Lower lobe of right lung (tissue), 2 donors: ENCODE data around the gene IL1A. TPM values are rescaled to one million over a fixed set of nuclear protein-coding genes. Genes with fewer than 3 reads are reported as not detected.

Experiments
- ATAC-seq, 2 donors: fragments of 200-7000 bp; cut with Tn5 transposase; one replicate each; pipeline ENCODE4 v1.9.1; 2020 to 2022; ENCODE audit warnings: mild to moderate bottlenecking in 2 of 2, moderate library complexity in 2 of 2
- DNase-seq: peaks from one replicate; pipeline ENCODE4 v3.0.0-alpha.2; 2020
- H3K27ac ChIP-seq: fragments of 200-600 bp; one replicate; pipeline ENCODE4 v1.8.0; 2022
- H3K27me3 ChIP-seq: fragments of 200-600 bp; one replicate; pipeline ENCODE4 v1.8.0; 2022; ENCODE audit warnings: low read depth
- H3K36me3 ChIP-seq: fragments of 200-600 bp; one replicate; pipeline ENCODE4 v1.8.0; 2022; ENCODE audit warnings: mild to moderate bottlenecking
- H3K4me1 ChIP-seq: fragments of 200-600 bp; one replicate; pipeline ENCODE4 v1.8.0; 2022
- H3K4me3 ChIP-seq: fragments of 200-600 bp; one replicate; pipeline ENCODE4 v1.8.0; 2022; ENCODE audit warnings: mild to moderate bottlenecking
- H3K9me3 ChIP-seq: fragments of 200-600 bp; one replicate; pipeline ENCODE4 v1.8.0; 2022
- intact Hi-C: fragments of 100-400 bp; cut with DNase I; formaldehyde crosslinking; loops from one replicate; pipeline ENCODE4 v1.11.0; 2022
- total RNA-seq: library from RNA; stranded (reverse); fragmentation: NEBNext Ultra II Directional; extraction: Animal tissue kit (Norgen Biotek cat#: 25700); gene quantifications from one replicate; pipeline ENCODE4 v1.2.1, GENCODE V29; 2021
- TF ChIP-seq, protein P1 (sequence below): fragments of 200-600 bp; IDR thresholded peaks from one replicate; pipeline ENCODE4 v1.8.0; 2022; ENCODE audit warnings: antibody characterized with exemption, mild to moderate bottlenecking
- donor health status: DM: no; HTN: yes; CAD: no; lungs with severe emphysema.

Gene IL1A
- total RNA-seq, 1 donor from 2014 or later: 2.1 TPM

DNA sequence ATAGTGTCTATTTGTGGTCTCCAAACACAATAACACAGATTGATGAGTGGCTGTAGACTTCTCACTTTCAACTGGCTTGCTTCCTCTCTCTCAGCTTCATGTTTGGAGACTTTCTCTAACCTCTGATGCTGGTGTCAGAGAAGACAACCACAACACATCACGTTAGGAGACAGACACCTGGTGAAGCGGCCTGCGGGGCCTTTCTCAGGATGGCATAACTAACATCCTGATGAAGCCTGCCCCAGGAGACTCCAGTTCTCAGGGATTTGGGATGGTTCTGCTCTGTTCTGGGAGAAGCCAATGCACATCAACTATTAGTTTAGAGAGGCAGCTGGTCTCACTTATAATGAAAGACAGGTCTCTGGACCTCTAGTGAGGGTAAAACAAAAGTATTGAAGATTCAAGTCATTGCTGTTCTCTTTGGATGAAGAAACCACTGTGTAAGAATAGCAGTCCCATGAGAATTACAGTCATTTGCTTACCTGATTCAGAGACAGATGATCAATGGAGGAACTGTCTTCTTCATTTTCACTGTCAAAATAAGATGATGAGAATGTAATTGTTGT lies 2.0 kb downstream of the IL1A start:
- Histone ChIP-seq H3K27ac (no peak overlapping the region), H3K9me3 (no peaks in the 10 kb centered on the region), H3K27me3 (no peaks in the 10 kb centered on the region), H3K36me3 (no peaks in the 10 kb centered on the region), H3K4me3 (no peak overlapping the region), H3K4me1 (peaks cover 4% of the 10 kb centered on the region)
- DNase-seq: no peak
- intact Hi-C loops: no loop called here
- ATAC-seq: no peak
- TF ChIP-seq, protein P1, sequence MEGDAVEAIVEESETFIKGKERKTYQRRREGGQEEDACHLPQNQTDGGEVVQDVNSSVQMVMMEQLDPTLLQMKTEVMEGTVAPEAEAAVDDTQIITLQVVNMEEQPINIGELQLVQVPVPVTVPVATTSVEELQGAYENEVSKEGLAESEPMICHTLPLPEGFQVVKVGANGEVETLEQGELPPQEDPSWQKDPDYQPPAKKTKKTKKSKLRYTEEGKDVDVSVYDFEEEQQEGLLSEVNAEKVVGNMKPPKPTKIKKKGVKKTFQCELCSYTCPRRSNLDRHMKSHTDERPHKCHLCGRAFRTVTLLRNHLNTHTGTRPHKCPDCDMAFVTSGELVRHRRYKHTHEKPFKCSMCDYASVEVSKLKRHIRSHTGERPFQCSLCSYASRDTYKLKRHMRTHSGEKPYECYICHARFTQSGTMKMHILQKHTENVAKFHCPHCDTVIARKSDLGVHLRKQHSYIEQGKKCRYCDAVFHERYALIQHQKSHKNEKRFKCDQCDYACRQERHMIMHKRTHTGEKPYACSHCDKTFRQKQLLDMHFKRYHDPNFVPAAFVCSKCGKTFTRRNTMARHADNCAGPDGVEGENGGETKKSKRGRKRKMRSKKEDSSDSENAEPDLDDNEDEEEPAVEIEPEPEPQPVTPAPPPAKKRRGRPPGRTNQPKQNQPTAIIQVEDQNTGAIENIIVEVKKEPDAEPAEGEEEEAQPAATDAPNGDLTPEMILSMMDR: no peak

DNA sequence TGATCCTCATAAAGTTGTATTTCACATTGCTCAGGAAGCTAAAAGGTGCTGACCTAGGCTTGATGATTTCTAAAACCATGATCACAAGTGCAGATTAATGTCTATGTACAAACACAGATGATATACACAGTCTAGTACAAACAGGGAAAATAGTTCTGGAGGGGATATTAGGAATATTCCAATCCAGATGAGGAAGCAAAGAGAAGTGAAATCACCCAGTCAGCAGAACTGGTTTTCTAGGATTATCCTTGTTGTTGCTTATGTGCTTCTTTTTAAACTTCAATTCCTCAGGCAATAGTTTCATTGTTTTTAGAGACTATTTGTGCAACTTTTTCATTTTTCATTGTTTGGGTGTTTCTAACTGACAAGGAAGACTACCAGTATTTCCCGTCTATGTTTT lies 4.7 kb downstream of the IL1A start:
- no peak overlapping the region for H3K27ac ChIP-seq
- H3K27me3 ChIP-seq: no peaks in the 10 kb centered on the region
- TF ChIP-seq, protein P1: no peak
- H3K9me3 ChIP-seq: no peaks in the 10 kb centered on the region
- H3K36me3 ChIP-seq: no peaks in the 10 kb centered on the region
- H3K4me3 ChIP-seq: no peak overlapping the region
- peaks cover 4% of the 10 kb centered on the region for H3K4me1 ChIP-seq
- DNase-seq (no peak), ATAC-seq (no peak)
- intact Hi-C loops: no loop called here

DNA sequence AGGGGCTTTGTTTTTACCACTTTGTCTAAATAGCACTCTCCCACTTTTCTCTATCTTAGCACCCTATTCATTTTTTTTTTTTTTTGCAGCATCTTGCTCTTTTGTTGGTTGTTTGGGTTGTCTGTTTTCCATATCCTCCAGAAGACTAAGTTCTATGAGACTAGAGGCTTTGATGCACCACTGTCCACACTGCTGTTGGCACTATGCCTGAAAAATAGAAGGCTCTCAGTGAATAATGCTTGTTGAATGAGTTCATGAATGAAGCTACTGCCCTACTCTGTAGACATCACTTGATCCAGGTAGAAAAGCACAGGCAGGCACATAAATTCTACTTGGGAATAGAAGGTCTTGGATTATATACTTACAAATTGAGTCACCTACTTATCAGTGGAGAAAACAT lies 7.3 kb downstream of the IL1A start:
- no peak overlapping the region for H3K4me3 ChIP-seq
- no peaks in the 10 kb centered on the region for H3K4me1 ChIP-seq
- TF ChIP-seq, protein P1: no peak
- no peaks in the 10 kb centered on the region for H3K9me3 ChIP-seq
- H3K27ac ChIP-seq: no peak overlapping the region
- H3K36me3 ChIP-seq: no peaks in the 10 kb centered on the region
- no peak for ATAC-seq
- intact Hi-C loops: no loop called here
- no peaks in the 10 kb centered on the region for H3K27me3 ChIP-seq
- DNase-seq: no peak

DNA sequence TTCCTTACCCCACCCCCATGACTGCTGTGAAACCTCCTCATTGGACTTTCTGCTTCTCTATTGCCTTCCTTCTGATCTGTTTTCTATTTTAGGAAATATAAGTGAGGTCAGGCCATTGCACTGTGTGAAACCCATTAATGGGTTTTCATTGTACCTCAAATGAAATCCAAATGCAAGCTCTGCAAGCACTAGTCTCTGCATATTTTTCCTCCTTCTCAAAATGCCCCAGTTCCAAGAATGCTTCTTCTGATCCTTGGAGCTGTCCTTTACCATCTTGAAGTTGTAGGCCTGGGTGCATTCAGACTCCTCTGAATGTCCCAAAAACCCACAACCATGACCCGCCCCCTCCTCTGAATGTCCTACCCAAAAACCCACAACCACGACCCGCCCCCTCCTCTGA lies 8.2 kb downstream of the IL1A start:
- intact Hi-C loops: no loop called here
- H3K36me3 ChIP-seq: no peaks in the 10 kb centered on the region
- H3K27ac ChIP-seq: no peak overlapping the region
- no peak for ATAC-seq
- TF ChIP-seq, protein P1: no peak
- H3K4me3 ChIP-seq: no peak overlapping the region
- no peaks in the 10 kb centered on the region for H3K9me3 ChIP-seq
- H3K27me3 ChIP-seq: no peaks in the 10 kb centered on the region
- no peak for DNase-seq
- H3K4me1 ChIP-seq: no peaks in the 10 kb centered on the region

DNA sequence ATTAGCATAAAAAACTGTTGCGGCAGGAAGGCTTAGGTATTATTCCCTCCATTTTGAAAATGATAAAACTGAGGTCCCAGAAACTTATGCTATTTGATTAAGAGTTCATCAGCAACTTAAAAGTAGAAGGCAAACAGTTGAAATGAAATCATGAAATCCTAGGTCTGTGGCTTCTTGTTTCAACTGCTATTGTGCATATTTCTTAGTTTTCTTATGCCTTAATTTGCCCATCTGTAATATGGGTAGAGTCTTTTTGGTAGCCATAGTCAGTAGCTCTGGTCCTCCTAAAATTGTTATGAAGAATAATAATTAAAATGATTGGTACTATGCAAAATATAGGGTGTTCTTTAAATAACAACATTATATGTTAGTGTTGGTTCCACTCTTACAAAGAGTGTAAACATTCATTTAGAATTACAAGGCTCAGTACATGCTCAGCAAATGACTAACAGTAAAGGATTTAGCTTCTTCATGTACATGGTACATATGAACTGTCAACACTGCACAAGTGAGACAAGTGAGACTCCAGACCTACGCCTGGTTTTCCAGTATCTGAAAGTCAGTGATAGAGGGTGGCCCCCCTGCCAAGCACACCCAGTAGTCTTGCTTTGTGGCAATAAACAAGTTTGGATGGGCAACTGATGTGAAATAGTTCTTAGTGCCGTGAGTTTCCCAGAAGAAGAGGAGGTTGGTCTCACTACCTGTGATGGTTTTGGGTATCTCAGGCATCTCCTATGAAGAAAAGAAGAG lies 9.6 kb downstream of the IL1A start:
- no peak for DNase-seq
- TF ChIP-seq, protein P1: no peak
- H3K27me3 ChIP-seq: no peaks in the 10 kb centered on the region
- ATAC-seq: no peak
- no peaks in the 10 kb centered on the region for H3K4me1 ChIP-seq
- intact Hi-C loops: no loop called here
- H3K9me3 ChIP-seq: no peaks in the 10 kb centered on the region
- no peak overlapping the region for H3K4me3 ChIP-seq
- no peaks in the 10 kb centered on the region for H3K36me3 ChIP-seq
- H3K27ac ChIP-seq: no peak overlapping the region
